ENCODE results near the gene TSSK6.

The TSSK6 gene

DNA sequence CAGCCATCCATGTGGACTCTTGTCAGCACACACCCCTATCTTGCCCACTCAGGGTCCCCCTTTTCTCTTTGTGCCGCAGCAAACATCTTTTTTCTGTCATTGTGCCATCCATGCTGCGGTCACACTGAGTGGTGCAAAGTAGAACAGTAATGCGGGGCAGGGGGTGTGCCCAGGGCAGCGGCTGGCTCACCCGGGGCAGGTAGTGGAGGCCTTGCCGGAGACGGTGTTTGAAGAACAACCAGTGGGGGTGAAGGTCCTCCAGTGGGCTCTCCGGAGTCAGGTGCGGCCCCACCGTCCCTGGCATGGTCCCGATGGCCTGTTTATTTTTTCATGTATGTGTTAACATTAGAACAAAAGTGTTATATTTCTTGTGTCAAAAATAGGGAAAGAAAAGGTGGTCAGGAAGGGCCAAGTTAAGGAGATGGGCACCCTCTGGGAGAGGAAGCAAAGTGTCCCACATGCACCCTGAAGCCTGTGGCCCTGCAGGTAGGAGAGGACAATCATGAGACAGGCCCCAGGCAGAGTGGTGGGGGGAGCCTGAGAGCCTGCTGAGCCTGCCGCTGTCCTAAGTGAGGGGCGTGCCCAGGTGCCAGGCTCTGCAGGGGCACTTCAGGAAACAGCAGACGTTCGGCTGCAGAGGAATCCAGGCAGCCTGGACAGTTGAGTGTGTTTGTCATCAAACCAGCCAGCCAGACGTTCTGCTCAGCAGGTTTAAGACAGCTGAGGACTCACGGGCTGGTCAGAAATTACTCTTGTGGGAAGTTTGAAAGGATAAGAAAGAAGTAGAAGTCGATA is 12.3 kb downstream of the TSSK6 start:
- DNase-seq, result no peak

GRCh38 chr19:19502281-19502680 is 13.1 kb downstream of the TSSK6 start:
- DNase-seq, result no peak

DNA sequence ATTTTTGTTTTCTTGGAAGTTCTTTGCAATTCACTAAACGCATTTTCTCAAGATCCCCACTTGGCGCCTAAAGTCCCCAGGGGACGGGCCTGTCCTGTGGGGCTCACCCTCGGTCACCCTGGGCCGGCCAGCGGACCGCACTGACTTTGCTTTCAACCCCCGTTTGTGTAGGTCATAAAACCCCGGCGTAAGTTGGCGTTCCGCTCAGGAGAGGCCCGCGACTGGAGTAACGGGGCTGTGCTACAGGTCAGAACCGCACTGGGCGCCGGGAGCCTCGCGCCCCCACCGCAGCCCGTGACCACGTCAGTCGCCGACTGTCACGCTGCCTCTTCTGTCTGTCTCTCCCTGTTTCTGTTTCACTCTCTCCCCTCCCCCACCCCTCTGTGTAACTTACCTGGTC is 13.6 kb downstream of the TSSK6 start:
- no peak for DNase-seq

- DNase-seq, result no peak
These were observed 14.2 kb downstream of the TSSK6 start for GRCh38 chr19:19500975-19501644.

DNA sequence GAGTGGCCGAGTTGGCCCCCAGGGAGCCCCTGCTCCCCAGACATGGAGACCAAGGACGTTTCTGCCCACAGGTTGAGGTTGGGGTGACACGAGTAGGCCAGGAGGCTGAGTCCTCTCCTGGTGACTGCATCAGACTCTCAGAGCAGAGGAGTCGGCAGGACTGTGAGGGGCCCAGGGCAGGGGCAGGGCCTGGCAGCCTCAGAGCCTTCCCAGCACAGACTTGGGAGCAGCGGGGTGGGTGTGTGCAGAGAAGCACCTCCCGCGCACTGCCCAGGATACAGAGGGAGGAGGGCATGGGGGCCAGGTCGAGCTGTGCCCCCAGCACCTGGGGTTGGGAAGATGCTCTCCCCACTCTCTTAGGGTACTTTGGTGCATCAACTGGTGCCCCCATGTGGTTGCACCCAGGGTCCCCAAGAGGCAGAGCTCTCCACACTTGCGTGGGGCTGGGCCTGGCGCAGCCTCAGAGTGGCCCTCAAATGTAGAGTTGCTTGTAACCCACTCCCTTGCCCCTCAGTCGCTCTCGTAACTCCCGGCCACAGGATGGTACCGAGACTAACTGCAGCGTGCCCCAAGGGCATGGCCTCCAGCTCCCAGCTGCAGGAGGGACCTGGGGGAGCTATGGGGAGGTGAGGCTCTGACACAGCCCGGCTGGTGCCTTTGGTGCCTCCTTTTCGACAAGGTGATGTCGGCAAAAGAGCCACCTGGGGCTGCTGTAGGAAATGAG is 15.9 kb downstream of the TSSK6 start:
- no peak for DNase-seq

DNA sequence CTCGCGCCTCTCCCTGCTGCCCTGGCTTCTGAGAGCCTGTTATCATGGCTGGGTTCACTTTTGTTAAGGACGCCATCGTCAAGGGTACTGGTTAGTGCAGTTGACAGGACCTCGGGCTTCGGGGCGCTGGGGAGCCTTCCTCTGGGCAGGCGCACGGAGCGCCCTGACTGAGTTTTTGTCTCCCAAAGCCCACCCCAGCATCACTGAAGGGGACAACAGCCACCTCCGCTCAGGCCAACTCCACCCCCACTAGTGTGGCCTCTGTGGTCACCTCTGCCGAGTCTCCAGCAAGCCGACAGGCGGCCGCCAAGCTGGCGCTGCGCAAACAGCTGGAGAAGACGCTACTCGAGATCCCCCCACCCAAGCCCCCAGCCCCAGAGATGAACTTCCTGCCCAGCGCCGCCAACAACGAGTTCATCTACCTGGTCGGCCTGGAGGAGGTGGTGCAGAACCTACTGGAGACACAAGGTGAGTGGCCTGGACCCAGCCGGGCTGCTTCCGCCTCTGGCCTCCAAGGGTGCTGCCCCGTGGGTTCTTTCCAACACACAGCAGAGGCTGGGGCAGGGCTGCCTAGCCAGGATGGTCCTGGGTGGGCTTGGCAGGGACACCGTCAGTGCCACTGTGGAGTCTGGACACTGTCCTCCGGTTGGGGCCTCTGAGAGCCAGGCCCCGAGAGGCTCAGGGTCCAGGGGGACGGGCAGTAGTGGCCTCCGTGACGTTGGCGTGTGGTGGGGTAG is 16.9 kb downstream of the TSSK6 start:
- DNase-seq, result no peak

GRCh38 chr19:19495614-19496603 is 19.4 kb downstream of the TSSK6 start:
- DNase-seq, result no peak

GRCh38 chr19:19493841-19494546 is 21.4 kb downstream of the TSSK6 start:
- DNase-seq, result no peak

DNA sequence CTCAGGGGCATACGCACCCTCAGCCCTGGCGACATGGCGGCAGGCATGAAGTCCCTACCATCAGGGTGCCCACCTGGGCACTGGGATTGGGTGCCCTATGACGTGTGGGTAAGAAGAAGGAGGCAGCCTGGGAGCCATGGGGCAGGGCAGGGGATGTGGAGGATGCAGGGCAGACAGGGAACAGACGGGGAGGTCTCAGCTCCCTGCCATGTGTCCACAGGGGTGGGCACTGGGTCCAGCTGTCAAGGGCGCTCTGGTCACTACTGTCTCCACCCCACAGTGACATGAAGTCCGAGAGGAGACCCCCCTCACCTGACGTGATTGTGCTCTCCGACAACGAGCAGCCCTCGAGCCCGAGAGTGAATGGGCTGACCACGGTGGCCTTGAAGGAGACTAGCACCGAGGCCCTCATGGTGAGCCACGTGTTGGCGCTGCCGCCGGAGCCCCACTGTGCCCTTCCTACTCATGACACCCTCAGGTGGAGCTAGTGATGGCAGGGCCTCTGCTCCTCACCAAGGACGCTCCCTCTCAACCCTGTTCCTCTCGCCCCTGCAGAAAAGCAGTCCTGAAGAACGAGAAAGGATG is 23.2 kb downstream of the TSSK6 start:
- no peak for DNase-seq

DNA sequence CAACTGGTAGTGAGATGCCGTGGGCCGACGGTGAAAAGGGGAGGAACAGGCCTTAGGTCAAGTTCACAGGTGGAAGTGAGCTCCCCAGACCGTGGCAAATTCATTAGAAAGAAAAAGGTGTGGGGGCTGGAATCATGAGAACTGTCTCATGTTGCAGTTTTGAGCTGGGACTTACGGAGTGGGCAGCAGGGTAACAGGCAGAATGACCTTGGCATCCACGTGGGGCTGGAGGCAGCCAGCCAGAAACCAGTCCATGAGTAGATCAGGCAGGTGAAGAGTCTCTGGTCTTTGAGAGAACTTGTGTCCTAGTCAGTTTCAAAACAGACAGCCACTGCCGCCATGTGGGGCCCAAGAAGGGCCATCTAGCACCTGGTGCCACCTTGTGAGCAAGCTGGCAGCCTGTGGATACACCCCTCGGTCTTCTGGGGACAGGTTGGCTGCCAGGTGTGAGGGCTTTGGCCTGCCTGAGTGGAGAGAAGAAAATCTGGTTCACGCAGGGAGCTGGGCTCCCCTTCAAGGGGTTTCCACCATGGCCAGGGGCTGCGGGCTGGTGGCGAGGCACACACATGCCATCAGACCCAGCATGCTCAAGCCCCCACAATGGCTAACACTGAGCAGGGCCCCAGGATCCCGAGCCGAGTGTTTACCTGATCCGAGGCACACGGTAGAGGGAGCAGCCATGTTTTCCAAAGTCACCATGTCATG is 23.9 kb downstream of the TSSK6 start:
- DNase-seq, result no peak

DNA sequence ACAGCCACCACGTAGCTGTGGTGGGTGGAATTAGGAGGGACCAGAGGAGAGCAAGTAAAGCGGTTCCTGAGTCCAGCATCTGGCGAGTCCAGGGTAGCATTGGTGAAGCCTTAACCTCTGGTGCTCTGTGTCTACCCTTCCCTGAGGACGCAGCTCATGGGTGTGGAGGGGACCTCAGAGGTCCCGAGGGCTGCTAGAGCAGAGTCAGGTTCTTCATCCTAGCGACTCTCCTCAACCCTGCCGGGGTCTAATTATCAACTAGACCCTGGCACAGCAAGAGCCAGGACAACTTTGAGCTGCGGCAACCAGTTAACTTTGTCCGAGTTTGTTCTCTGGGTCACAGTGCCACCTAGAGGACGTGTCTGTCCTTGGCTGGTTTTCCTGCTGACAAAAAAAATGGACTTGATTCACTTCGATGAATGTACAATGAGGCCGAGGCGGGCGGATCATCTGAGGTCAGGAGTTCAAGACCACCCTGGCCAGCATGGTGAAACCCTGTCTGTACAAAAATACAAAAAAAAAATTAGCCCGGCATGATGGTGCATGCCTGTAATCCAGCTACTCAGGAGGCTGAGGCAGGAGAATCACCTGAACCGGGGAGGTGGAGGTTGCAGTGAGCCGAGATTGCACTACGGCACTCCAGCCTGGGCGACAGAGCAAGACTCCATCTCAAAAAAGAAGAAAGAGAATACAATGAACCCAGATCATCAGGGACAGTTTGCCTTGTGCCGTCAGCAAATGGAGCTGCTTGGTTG is 25.0 kb downstream of the TSSK6 start:
- DNase-seq, result peak; percentile 41

- DNase-seq, result no peak
These were observed 25.5 kb downstream of the TSSK6 start for GRCh38 chr19:19489804-19490204.

DNA sequence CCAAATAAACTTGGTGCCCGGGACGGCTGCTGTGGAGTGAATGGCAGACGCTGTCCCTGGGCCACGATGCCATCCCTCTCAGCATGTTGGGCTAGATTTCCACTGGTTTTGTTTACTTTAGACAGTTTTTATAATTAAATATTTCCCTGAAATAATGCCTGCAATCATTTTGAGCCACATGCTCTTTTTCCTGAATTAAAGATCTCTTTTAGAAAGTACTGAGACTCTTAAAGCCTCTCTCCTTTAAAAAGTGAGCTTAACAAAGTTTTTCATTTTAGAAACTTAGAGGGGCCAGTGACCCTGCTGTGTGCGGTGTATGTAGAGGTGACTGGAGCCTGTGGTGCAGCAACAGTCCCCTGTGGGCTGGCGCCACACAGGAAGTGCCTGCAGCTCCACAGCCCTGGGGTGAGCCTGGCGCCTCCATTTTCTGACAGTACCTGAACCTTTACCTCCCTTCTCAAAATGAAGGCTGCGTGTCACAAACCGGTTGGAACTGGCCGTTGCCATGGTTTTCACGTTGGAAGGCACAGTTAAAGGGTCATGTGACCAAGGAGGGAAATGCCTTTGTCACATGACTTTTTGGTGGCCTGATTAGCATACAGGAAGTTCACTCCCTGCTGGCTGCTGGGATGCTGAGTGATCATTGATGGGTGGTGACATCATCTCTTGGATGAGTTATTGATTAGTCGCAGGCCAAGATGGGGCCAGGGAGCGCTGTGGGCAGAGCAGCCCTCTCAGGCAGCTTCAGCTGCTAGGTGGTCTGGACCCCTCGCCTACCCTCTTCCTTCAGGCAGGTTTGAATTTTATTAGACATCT is 26.3 kb downstream of the TSSK6 start:
- DNase-seq, result peak; percentile 89

DNA sequence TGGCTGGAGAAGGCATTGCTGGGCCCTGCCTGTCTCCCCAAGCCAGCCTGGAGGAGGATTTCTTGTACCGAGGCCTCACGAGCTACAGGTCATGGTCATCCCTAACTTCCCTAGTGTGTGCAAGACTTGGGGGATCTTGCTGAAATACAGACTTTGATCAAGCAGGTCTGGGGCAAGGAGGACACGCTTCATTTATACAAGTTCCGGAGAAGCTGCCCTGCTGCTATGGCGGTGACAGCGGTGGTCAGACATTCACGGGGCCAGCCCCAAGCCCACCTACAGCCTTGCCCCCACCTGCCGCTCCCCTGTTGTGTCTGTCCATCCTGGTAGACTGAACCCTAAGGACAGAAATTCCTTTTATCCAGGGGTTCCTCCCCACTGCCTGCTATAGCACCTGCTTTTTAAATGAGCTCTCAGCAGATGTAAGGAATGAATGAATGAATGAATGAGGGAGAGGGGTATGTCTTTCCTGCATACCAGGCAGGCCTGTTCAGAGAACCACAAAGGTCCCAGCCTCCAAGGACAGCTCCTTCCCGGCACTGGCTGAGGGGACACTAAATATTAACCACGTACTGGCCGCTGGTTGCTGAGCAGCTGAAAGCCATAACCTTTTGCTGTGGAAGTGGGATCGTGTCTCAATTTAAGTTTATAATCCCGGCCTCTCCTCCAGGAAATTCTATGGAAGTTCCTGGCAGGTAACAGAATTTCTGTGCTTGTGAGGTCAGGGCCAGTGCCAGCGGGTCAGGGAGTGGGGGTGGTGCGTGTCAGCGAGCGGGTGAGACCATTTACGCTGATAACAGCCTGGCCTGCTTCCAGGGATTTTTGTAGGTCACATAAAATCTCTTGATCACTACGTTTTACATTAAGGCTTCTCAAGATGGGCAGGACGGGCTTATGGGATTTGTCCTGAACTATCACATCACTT is 27.1 kb downstream of the TSSK6 start:
- peak; percentile 19 for DNase-seq

DNA sequence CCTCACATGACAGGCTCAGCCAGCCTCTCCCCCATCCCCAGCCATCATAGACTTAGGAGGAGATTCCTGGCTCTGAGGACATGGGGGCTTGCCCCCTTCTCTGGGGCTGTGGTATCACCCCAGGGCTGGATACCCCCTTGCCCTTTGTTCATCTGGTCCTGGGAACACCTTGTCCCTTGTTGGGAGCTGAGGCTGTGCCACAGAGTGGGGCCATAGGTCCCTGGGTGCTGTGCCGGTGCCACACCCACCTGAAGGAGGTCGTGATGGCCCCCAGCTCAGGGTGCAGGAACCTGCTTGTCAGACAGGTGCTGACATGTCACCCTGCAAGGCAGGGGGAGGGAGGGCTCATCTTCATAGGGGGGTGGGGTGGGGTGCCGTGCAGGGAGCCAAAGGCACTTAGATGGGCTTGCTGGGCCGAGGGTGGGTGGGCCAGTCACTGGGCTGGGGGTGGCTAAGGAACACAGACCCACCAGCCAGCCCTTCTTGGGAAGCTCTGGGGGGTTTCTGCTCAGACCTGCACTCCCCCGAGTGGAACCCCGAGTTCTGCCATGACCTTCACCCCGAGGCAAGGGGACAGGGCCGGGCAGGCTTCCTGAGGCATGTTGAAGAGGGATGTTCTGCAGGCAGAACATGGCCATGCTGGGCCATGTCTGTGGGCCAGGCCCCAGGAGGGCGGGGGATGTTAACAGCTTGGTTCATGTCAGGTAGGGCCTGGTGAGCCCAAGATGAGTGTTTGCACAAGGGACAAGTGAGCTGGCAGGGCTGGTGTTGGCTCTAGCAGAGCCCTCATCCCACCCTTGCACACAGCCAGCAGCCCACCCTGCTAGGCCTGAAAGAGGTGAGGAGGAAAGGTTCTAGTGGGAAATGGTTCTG is 28.0 kb downstream of the TSSK6 start:
- no peak for DNase-seq

Measured in NCI-H226 (cell line).